Measurements from ENCODE around the gene CYB5R3. TPM values are rescaled to one million over a fixed set of nuclear protein-coding genes. Genes with fewer than 3 reads are reported as not detected.

Gene CYB5R3
- total RNA-seq, 1 donor from 2014 or later: 14.0 TPM

- DNase-seq: no peak
Observed at GRCh38 chr22:42645341-42645937, 3.8 kb downstream of the CYB5R3 start.

GRCh38 chr22:42644422-42645340 lies 4.5 kb downstream of the CYB5R3 start:
- DNase-seq: no peak

GRCh38 chr22:42643634-42644421 lies 5.4 kb downstream of the CYB5R3 start:
- DNase-seq: no peak

GRCh38 chr22:42642806-42643633 lies 6.2 kb downstream of the CYB5R3 start:
- no peak for DNase-seq

GRCh38 chr22:42641801-42642413 lies 7.3 kb downstream of the CYB5R3 start:
- DNase-seq: no peak

GRCh38 chr22:42639541-42640241 lies 9.5 kb downstream of the CYB5R3 start:
- no peak for DNase-seq

- DNase-seq: no peak
Observed at GRCh38 chr22:42637555-42637954, 11.6 kb downstream of the CYB5R3 start.

GRCh38 chr22:42636506-42636905 lies 12.7 kb downstream of the CYB5R3 start:
- no peak for DNase-seq

- no peak for DNase-seq
Observed at GRCh38 chr22:42635531-42635930, 13.7 kb downstream of the CYB5R3 start.

- no peak for DNase-seq
Observed at GRCh38 chr22:42633013-42633412, 16.2 kb downstream of the CYB5R3 start.

GRCh38 chr22:42632096-42632495 lies 17.1 kb downstream of the CYB5R3 start:
- DNase-seq: no peak

GRCh38 chr22:42630901-42631602 lies 18.1 kb downstream of the CYB5R3 start:
- DNase-seq: no peak

- DNase-seq: no peak
Observed at GRCh38 chr22:42630211-42630610, 19.0 kb downstream of the CYB5R3 start.

- no peak for DNase-seq
Observed at GRCh38 chr22:42627981-42628380, 21.2 kb downstream of the CYB5R3 start.

GRCh38 chr22:42626951-42627625 lies 22.1 kb downstream of the CYB5R3 start:
- no peak for DNase-seq

GRCh38 chr22:42626431-42626830 lies 22.8 kb downstream of the CYB5R3 start:
- no peak for DNase-seq

- no peak for DNase-seq
Observed at GRCh38 chr22:42625416-42625815, 23.8 kb downstream of the CYB5R3 start.

- no peak for DNase-seq
Observed at GRCh38 chr22:42624551-42625106, 24.6 kb downstream of the CYB5R3 start.

GRCh38 chr22:42623756-42624441 lies 25.3 kb downstream of the CYB5R3 start:
- DNase-seq: no peak
